Endothelial cell of coronary artery (primary cell): ENCODE measurements around the gene RAB18. TPM values are rescaled to one million over a fixed set of nuclear protein-coding genes. Genes with fewer than 3 reads are reported as not detected.

Source experiments
- total RNA-seq: library from RNA; depleted of rRNA; stranded (reverse); fragments of >200 nt; gene quantifications from 2 replicates; pipeline ENCODE4 v1.2.3, GENCODE V29; 2014

Gene RAB18
- total RNA-seq, result 37.5 and 45.2 TPM in 2 replicates

GRCh38 chr10:27504007-27504807 lies at the start of gene RAB18:
Gene RAB18, plus strand, starts transcription at chr10:27504304. Its CDS starts 66 bp downstream, at chr10:27504370.

Other genes starting within 250 kb of the RAB18 start
- 0.09 TPM in 1 of 2 replicates, not detected in the other for gene MKX, start 241.5 kb downstream of the RAB18 start, total RNA-seq